ENCODE measurements around the gene SLIT3.

SLIT3 gene

GRCh38 chr5:168765551-168766425 is 535.2 kb downstream of the SLIT3 start:
- Histone ChIP-seq H3K27ac (no peak overlapping the region), H3K4me3 (ENCODE audit: low read depth, low read length) (no peak overlapping the region), H3K27me3 (replicated peaks) (peaks cover 4% of the 10 kb centered on the region), H3K36me3 (replicated peaks) (no peaks in the 10 kb centered on the region)
- DNase-seq: no peak
- no peak for TF ChIP-seq CTCF (IDR thresholded peaks at IDR 0.05; ENCODE audit: low read depth, low read length, missing control alignments)
- in situ Hi-C loops (cut with HindIII; ENCODE audit: low pct_ligation_motif_present, low sequenced_read_pairs): no loop called here

GRCh38 chr5:168765086-168765550 is 535.8 kb downstream of the SLIT3 start:
- no peak for TF ChIP-seq CTCF (IDR thresholded peaks at IDR 0.05; ENCODE audit: low read depth, low read length, missing control alignments)
- in situ Hi-C loops (cut with HindIII; ENCODE audit: low pct_ligation_motif_present, low sequenced_read_pairs): no loop called here
- H3K4me3 ChIP-seq (ENCODE audit: low read depth, low read length): no peak overlapping the region
- no peak overlapping the region for H3K27ac ChIP-seq
- DNase-seq: no peak
- peaks cover 4% of the 10 kb centered on the region for H3K27me3 ChIP-seq (replicated peaks)
- H3K36me3 ChIP-seq (replicated peaks): no peaks in the 10 kb centered on the region

- in situ Hi-C loops (cut with HindIII; ENCODE audit: low pct_ligation_motif_present, low sequenced_read_pairs): no loop called here
- DNase-seq: no peak
Observed at GRCh38 chr5:168756453-168757391, 544.2 kb downstream of the SLIT3 start.

GRCh38 chr5:168755548-168756093 is 545.3 kb downstream of the SLIT3 start:
- in situ Hi-C loops (cut with HindIII; ENCODE audit: low pct_ligation_motif_present, low sequenced_read_pairs): no loop called here
- Histone ChIP-seq H3K4me3 (ENCODE audit: low read depth, low read length) (no peak overlapping the region), H3K36me3 (replicated peaks) (no peaks in the 10 kb centered on the region), H3K27ac (no peak overlapping the region), H3K27me3 (replicated peaks) (no peaks in the 10 kb centered on the region)
- DNase-seq: no peak
- TF ChIP-seq CTCF (IDR thresholded peaks at IDR 0.05; ENCODE audit: low read depth, low read length, missing control alignments): no peak

More at GRCh38 chr5:168756453-168757391, 544.2 kb downstream of the SLIT3 start:
- Histone ChIP-seq H3K27ac (no peak overlapping the region), H3K36me3 (replicated peaks) (no peaks in the 10 kb centered on the region), H3K4me3 (ENCODE audit: low read depth, low read length) (no peak overlapping the region), H3K27me3 (replicated peaks) (no peaks in the 10 kb centered on the region)
- TF ChIP-seq CTCF (IDR thresholded peaks at IDR 0.05; ENCODE audit: low read depth, low read length, missing control alignments): no peak

- Histone ChIP-seq H3K27me3 (replicated peaks) (no peaks in the 10 kb centered on the region), H3K4me3 (ENCODE audit: low read depth, low read length) (no peak overlapping the region), H3K36me3 (replicated peaks) (no peaks in the 10 kb centered on the region), H3K27ac (no peak overlapping the region)
- in situ Hi-C loops (cut with HindIII; ENCODE audit: low pct_ligation_motif_present, low sequenced_read_pairs): no loop called here
- DNase-seq: no peak
- no peak for TF ChIP-seq CTCF (IDR thresholded peaks at IDR 0.05; ENCODE audit: low read depth, low read length, missing control alignments)
Observed at GRCh38 chr5:168753691-168754254, 547.2 kb downstream of the SLIT3 start.
